GM23338 (cell line): Measurements from ENCODE around the gene TPCN2. TPM values are rescaled to one million over a fixed set of nuclear protein-coding genes. Genes with fewer than 3 reads are reported as not detected.

Experiments
- ATAC-seq: fragments of 200-7000 bp; cut with Tn5 transposase; 3 replicates; pipeline ENCODE4 v1.9.1; 2020
- DNase-seq: peaks from one replicate; pipeline ENCODE4 v3.0.0-alpha.2; 2015; ENCODE audit warnings: low spot score
- H2AFZ ChIP-seq: fragments of 200-600 bp; sonication (generic); 2 replicates; pipeline ENCODE4 v1.8.0; 2016; ENCODE audit warnings: antibody characterized with exemption, mild to moderate bottlenecking, moderate library complexity
- H3F3A ChIP-seq: fragments of 200-600 bp; sonication (generic); replicated peaks from 2 replicates; pipeline ENCODE4 v1.8.0; 2017; ENCODE audit warnings: antibody characterized with exemption, mixed run types, low read depth
- H3K27ac ChIP-seq: fragments of 200-600 bp; sonication (generic); 2 replicates; pipeline ENCODE4 v1.6.1; 2016; ENCODE audit warnings: low read depth
- H3K27me3 ChIP-seq: fragments of 200-600 bp; sonication (generic); 2 replicates; pipeline ENCODE4 v1.8.0; 2016; ENCODE audit warnings: mild to moderate bottlenecking, mixed run types, moderate library complexity; ENCODE audit not compliant: insufficient read depth
- H3K36me3 ChIP-seq: fragments of 200-600 bp; sonication (generic); 2 replicates; pipeline ENCODE4 v1.8.0; 2016; ENCODE audit warnings: mild to moderate bottlenecking; ENCODE audit not compliant: insufficient read depth
- H3K4me1 ChIP-seq: fragments of 200-600 bp; sonication (generic); 2 replicates; pipeline ENCODE4 v1.8.0; 2016; ENCODE audit warnings: mild to moderate bottlenecking, moderate library complexity; ENCODE audit not compliant: insufficient read depth
- H3K4me2 ChIP-seq: fragments of 200-600 bp; sonication (generic); 2 replicates; pipeline ENCODE4 v1.7.1; 2017; ENCODE audit warnings: mixed run types
- H3K4me3 ChIP-seq: fragments of 200-600 bp; sonication (generic); 2 replicates; pipeline ENCODE4 v1.6.1; 2016; ENCODE audit warnings: mixed run types
- H3K79me2 ChIP-seq: fragments of 200-600 bp; sonication (generic); replicated peaks from 2 replicates; pipeline ENCODE4 v1.8.0; 2017; ENCODE audit warnings: mild to moderate bottlenecking; ENCODE audit not compliant: insufficient read depth
- H3K9me2 ChIP-seq: fragments of 200-600 bp; sonication (generic); 2 replicates; pipeline ENCODE4 v1.8.0; 2017; ENCODE audit not compliant: insufficient read depth
- H4K20me1 ChIP-seq: fragments of 200-600 bp; sonication (generic); replicated peaks from 2 replicates; pipeline ENCODE4 v1.8.0; 2017; ENCODE audit warnings: mild to moderate bottlenecking; ENCODE audit not compliant: insufficient read depth
- H3K27ac Mint-ChIP-seq: 2 replicates; pipeline ENCODE4 v1.8.0; 2020; ENCODE audit warnings: inconsistent platforms, mild to moderate bottlenecking, moderate library complexity, mixed read lengths
- H3K27me3 Mint-ChIP-seq: 3 replicates; pipeline ENCODE4 v1.8.0; 2022; ENCODE audit warnings: low read depth, mild to moderate bottlenecking, moderate library complexity, mixed read lengths, inconsistent platforms; ENCODE audit not compliant: insufficient read depth, poor library complexity
- H3K36me3 Mint-ChIP-seq: 3 replicates; pipeline ENCODE4 v1.8.0; 2021; ENCODE audit warnings: low read depth, mild to moderate bottlenecking, inconsistent platforms, moderate library complexity, mixed read lengths
- H3K4me1 Mint-ChIP-seq: 3 replicates; pipeline ENCODE4 v1.8.0; 2020; ENCODE audit warnings: mild to moderate bottlenecking, inconsistent platforms, mixed read lengths
- H3K4me3 Mint-ChIP-seq: 3 replicates; pipeline ENCODE4 v1.8.0; 2021; ENCODE audit warnings: moderate library complexity, mild to moderate bottlenecking, inconsistent platforms, mixed read lengths
- H3K9me3 Mint-ChIP-seq: 3 replicates; pipeline ENCODE4 v1.8.0; 2020; ENCODE audit warnings: moderate library complexity, mild to moderate bottlenecking, inconsistent platforms, mixed read lengths
- CREB1 ChIP-seq: fragments of 250-450 bp; sonication (Bioruptor Pico); IDR thresholded peaks from 2 replicates; pipeline ENCODE4 v1.5.0; 2020; ENCODE audit warnings: low read depth, mild to moderate bottlenecking, moderate library complexity
- CTCF ChIP-seq, 2 experiments: fragments of 200-600 bp in 1 of 2; sonication (generic) in 1 of 2; conservative IDR thresholded peaks; 2 replicates each; pipeline versions ENCODE4 v1.5.1 to v1.6.1; 2016 to 2017; ENCODE audit warnings: antibody characterized with exemption in 2 of 2, low read depth in 2 of 2, mild to moderate bottlenecking in 2 of 2, moderate library complexity in 1 of 2
- JUNB ChIP-seq: IDR thresholded peaks from one replicate; pipeline ENCODE4 v1.6.1; 2016; ENCODE audit warnings: antibody characterized with exemption; ENCODE audit not compliant: unreplicated experiment
- NANOG ChIP-seq: IDR thresholded peaks from 2 replicates; pipeline ENCODE4 v1.6.1; 2016; ENCODE audit warnings: antibody characterized with exemption, borderline replicate concordance
- POLR2AphosphoS5 ChIP-seq: IDR thresholded peaks from 2 replicates; pipeline ENCODE4 v1.6.1; 2016; ENCODE audit warnings: antibody characterized with exemption, low read depth
- STAT1 ChIP-seq: IDR thresholded peaks from one replicate; pipeline ENCODE4 v1.6.1; 2016; ENCODE audit warnings: antibody characterized with exemption; ENCODE audit not compliant: unreplicated experiment
- ZNF114 ChIP-seq: fragments of 250-450 bp; sonication (Bioruptor Pico); IDR thresholded peaks from 2 replicates; pipeline ENCODE4 v1.5.0; 2020; ENCODE audit warnings: mild to moderate bottlenecking, moderate library complexity
- ZNF331 ChIP-seq: fragments of 250-450 bp; sonication (Bioruptor Pico); IDR thresholded peaks from 2 replicates; pipeline ENCODE4 v1.5.0; 2020; ENCODE audit warnings: low read depth, mild to moderate bottlenecking, moderate library complexity
- ZNF462 ChIP-seq: fragments of 250-450 bp; sonication (Bioruptor Pico); IDR thresholded peaks from 2 replicates; pipeline ENCODE4 v1.5.0; 2020; ENCODE audit warnings: mild to moderate bottlenecking, moderate library complexity
- long read RNA-seq: library from polyadenylated mRNA; unstranded; transcript quantifications from one replicate; pipeline ENCODE4 v2.0.0, GENCODE V29; 2020; ENCODE audit not compliant: unreplicated experiment
- polyA plus RNA-seq: library from polyadenylated mRNA; unstranded; fragments of >200 nt; fragmentation: Nextera tagmentation; extraction: Ambion mirVana; gene quantifications from 2 replicates; pipeline ENCODE4 v1.2.1, GENCODE V29; 2016
- total RNA-seq: library from RNA; depleted of rRNA; stranded (reverse); fragments of >200 nt; shearing (Covaris generic); gene quantifications from 2 replicates; pipeline ENCODE4 v1.2.3, GENCODE V29; 2014; rRNA removed
- TF ChIP-seq, protein P1 (sequence below): IDR thresholded peaks from 2 replicates; pipeline ENCODE4 v1.6.1; 2016; ENCODE audit warnings: antibody characterized with exemption

The TPCN2 gene
- total RNA-seq: 14.7 and 15.1 TPM in 2 replicates
- polyA plus RNA-seq: 5.8 and 6.5 TPM in 2 replicates
- long read RNA-seq, partial matches to known transcripts: 0 of 6 reads
- long read RNA-seq, other reads (novel, unspliced or antisense): 5 of 6 reads

- Mint-ChIP-seq H3K36me3 (no peaks in the 10 kb centered on the region), H3K27me3 (peaks cover 3% of the 10 kb centered on the region), H3K9me3 (no peaks in the 10 kb centered on the region), H3K27ac (peak within 1 kb of the TSS; percentile 65; the same call in 1 of the 2 replicates), H3K4me1 (peaks cover 35% of the 10 kb centered on the region), H3K4me3 (peak within 1 kb of the TSS; percentile 74)
- Histone ChIP-seq H3K4me2 (peak within 1 kb of the TSS; percentile 85), H3K27me3 (no peaks in the 10 kb centered on the region), H2AFZ (no peak within 1 kb of the TSS), H3K36me3 (no peaks in the 10 kb centered on the region), H3F3A (0 out of 2 replicates have a peak, but pooled peaks cover 2% of the 10 kb centered on the region), H4K20me1 (no peaks in the 10 kb centered on the region; the same call in 1 of the 2 replicates), H3K4me1 (peaks cover 20% of the 10 kb centered on the region; the same call in 1 of the 2 replicates), H3K27ac (peak within 1 kb of the TSS; percentile 26), H3K4me3 (peak within 1 kb of the TSS; percentile 78), H3K79me2 (peaks cover 44% of the 10 kb centered on the region), H3K9me2 (no peaks in the 10 kb centered on the region)
- peak; percentile 76 for ATAC-seq
- peak; percentile 97 for DNase-seq
- TF ChIP-seq CREB1 (CRISPR knock-in tag) (peak; percentile 72), ZNF114 (CRISPR knock-in tag) (no peak), POLR2AphosphoS5 (peak; percentile 82)
These were observed at the start of gene TPCN2 for GRCh38 chr11:69048694-69049489. Gene TPCN2, plus strand, starts transcription at chr11:69048932. Its CDS starts 66 bp downstream, at chr11:69048998.

DNA sequence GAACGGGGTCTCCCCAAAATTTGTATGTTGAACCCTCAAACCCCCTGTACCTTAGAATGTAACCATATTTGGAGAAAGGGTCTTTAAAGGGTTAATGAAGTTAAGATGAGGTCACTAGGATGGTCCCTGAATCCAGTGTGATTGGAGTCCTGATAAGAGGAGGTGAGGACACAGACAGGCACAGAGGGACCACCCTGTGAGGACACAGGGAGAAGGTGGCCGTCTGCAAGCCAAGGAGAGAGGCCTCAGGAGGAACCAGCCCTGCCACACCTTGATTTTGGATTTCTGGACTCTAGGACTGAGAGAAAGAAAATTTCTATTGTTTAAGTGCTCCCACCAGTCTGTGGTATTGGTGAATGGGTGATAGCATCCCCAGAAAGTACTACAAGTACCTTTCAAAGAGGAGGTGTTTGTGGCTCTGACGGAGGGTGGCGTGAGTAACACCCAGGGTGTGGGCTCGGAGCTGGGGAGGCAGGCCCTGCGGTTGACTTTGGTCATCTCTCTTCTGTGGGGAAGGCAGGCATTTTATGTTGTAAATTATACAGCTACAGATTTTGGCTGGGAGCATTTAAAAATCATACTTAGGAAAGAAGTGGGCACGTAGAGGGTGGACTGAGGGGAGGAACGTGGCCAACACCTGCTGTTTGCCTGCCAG lies 49.5 kb upstream of the TPCN2 start:
- H3K4me1 ChIP-seq: no peaks in the 10 kb centered on the region
- Mint-ChIP-seq H3K27ac (no peak overlapping the region), H3K36me3 (no peaks in the 10 kb centered on the region)
- TF ChIP-seq CREB1 (CRISPR knock-in tag): no peak
- no peak for TF ChIP-seq NANOG
- no peak for TF ChIP-seq JUNB
- no peak for TF ChIP-seq ZNF114 (CRISPR knock-in tag)
- TF ChIP-seq, protein P1, sequence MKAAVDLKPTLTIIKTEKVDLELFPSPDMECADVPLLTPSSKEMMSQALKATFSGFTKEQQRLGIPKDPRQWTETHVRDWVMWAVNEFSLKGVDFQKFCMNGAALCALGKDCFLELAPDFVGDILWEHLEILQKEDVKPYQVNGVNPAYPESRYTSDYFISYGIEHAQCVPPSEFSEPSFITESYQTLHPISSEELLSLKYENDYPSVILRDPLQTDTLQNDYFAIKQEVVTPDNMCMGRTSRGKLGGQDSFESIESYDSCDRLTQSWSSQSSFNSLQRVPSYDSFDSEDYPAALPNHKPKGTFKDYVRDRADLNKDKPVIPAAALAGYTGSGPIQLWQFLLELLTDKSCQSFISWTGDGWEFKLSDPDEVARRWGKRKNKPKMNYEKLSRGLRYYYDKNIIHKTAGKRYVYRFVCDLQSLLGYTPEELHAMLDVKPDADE: no peak
- no peak for TF ChIP-seq CTCF (conservative IDR thresholded peaks at IDR 0.05; ENCODE audit: low read depth in 2 of 2)
- TF ChIP-seq STAT1: no peak
- no peak for TF ChIP-seq ZNF331 (CRISPR knock-in tag)
- TF ChIP-seq POLR2AphosphoS5: no peak
- TF ChIP-seq ZNF462: no peak

More for the DNA sequence above, 49.5 kb upstream of the TPCN2 start:
- no peak overlapping the region for H3K27ac ChIP-seq
- no peak overlapping the region for H2AFZ ChIP-seq
- Mint-ChIP-seq H3K27me3 (peaks cover 4% of the 10 kb centered on the region), H3K9me3 (no peaks in the 10 kb centered on the region), H3K4me3 (no peak overlapping the region), H3K4me1 (peaks cover 5% of the 10 kb centered on the region; the same call in 2 of the 3 replicates)
- no peaks in the 10 kb centered on the region for H3F3A ChIP-seq
- ATAC-seq (no peak), DNase-seq (no peak)
- H3K4me2 ChIP-seq: no peak overlapping the region
- no peaks in the 10 kb centered on the region for H3K9me2 ChIP-seq
- no peaks in the 10 kb centered on the region for H3K36me3 ChIP-seq
- H3K79me2 ChIP-seq: no peaks in the 10 kb centered on the region
- no peaks in the 10 kb centered on the region for H3K27me3 ChIP-seq
- no peak overlapping the region for H3K4me3 ChIP-seq
- H4K20me1 ChIP-seq: no peaks in the 10 kb centered on the region
